Measurements from ENCODE around the gene METRNL.

The METRNL gene

GRCh38 chr17:83142619-83143018, 63.2 kb downstream of the METRNL start:
- Histone ChIP-seq H3K4me3 (ENCODE audit: low read depth, low read length, poor library complexity, severe bottlenecking) (no peak overlapping the region), H3K36me3 (ENCODE audit: insufficient read depth, low read length) (no peaks in the 10 kb centered on the region; the same call in 1 of the 2 replicates), H4K20me1 (ENCODE audit: insufficient read depth, low read length) (no peaks in the 10 kb centered on the region), H3K27me3 (ENCODE audit: insufficient read depth, low read length) (peaks cover 13% of the 10 kb centered on the region; the same call in 1 of the 2 replicates), H3K79me2 (ENCODE audit: insufficient read depth, low read length) (no peaks in the 10 kb centered on the region), H3K27ac (ENCODE audit: low read depth, low read length, poor library complexity, severe bottlenecking) (no peak overlapping the region), H3K4me2 (ENCODE audit: low read length) (no peak overlapping the region), H2AFZ (ENCODE audit: low read length) (no peak overlapping the region), H3K4me1 (ENCODE audit: insufficient read depth, low read length, severe bottlenecking) (no peaks in the 10 kb centered on the region), H3F3A (ENCODE audit: insufficient read depth, low read length) (no peaks in the 10 kb centered on the region), H3K9ac (ENCODE audit: low read length) (no peak overlapping the region), H3K9me3 (ENCODE audit: low read length) (peaks cover 13% of the 10 kb centered on the region), H3K9me2 (ENCODE audit: low read depth, low read length) (no peaks in the 10 kb centered on the region)
- TF ChIP-seq CTCF (IDR thresholded peaks at IDR 0.05; ENCODE audit: low read length) (no peak), EZH2 (IDR thresholded peaks at IDR 0.05; ENCODE audit: borderline replicate concordance, low read length) (no peak)

- peaks cover 13% of the 10 kb centered on the region for H3K9me3 ChIP-seq (ENCODE audit: low read length)
- no peak overlapping the region for H2AFZ ChIP-seq (ENCODE audit: low read length)
- H3K4me2 ChIP-seq (ENCODE audit: low read length), result no peak overlapping the region
- no peak overlapping the region for H3K9ac ChIP-seq (ENCODE audit: low read length)
- H3K79me2 ChIP-seq (ENCODE audit: insufficient read depth, low read length), result no peaks in the 10 kb centered on the region
- no peak overlapping the region for H3K4me3 ChIP-seq (ENCODE audit: low read depth, low read length, poor library complexity, severe bottlenecking)
- peaks cover 17% of the 10 kb centered on the region; the same call in 1 of the 2 replicates for H3K27me3 ChIP-seq (ENCODE audit: insufficient read depth, low read length)
- H3K9me2 ChIP-seq (ENCODE audit: low read depth, low read length), result no peaks in the 10 kb centered on the region
- H4K20me1 ChIP-seq (ENCODE audit: insufficient read depth, low read length), result no peaks in the 10 kb centered on the region
- no peak overlapping the region for H3K27ac ChIP-seq (ENCODE audit: low read depth, low read length, poor library complexity, severe bottlenecking)
- H3K36me3 ChIP-seq (ENCODE audit: insufficient read depth, low read length), result no peaks in the 10 kb centered on the region; the same call in 1 of the 2 replicates
- TF ChIP-seq CTCF (IDR thresholded peaks at IDR 0.05; ENCODE audit: low read length) (no peak), EZH2 (IDR thresholded peaks at IDR 0.05; ENCODE audit: borderline replicate concordance, low read length) (no peak)
- H3F3A ChIP-seq (ENCODE audit: insufficient read depth, low read length), result no peaks in the 10 kb centered on the region
- no peaks in the 10 kb centered on the region for H3K4me1 ChIP-seq (ENCODE audit: insufficient read depth, low read length, severe bottlenecking)
Observed at GRCh38 chr17:83143817-83144231, 64.4 kb downstream of the METRNL start.

Measured in OCI-LY1 (cell line).